ENCODE measurements around the gene CACNA1G. TPM values are rescaled to one million over a fixed set of nuclear protein-coding genes. Genes with fewer than 3 reads are reported as not detected.

The CACNA1G gene
- total RNA-seq, 1 donor from 2014 or later = 1.1 TPM

DNA sequence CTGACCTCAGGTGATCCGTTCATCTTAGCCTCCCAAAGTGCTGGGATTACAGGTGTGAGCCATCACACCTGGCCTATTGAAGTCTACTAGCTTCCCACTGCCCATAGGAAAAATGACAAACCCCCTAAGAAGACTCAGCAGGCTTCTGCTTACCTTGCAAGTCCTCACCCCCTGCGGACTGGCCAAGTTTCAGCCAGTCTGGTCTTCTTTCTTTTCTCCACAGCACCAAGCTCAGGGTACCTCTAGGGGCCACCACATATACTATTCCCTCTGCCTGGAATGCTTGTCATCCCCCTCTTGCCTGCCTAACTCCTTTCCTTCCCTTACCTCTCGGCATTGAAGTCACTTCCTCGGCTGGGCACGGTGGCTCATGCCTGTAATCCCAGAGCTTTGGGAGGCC is 105.3 kb downstream of the CACNA1G start:
- no peak for DNase-seq (ENCODE audit: low read depth, low spot score)
- no peak overlapping the region for H3K27ac Mint-ChIP-seq (ENCODE audit: unreplicated experiment)

DNA sequence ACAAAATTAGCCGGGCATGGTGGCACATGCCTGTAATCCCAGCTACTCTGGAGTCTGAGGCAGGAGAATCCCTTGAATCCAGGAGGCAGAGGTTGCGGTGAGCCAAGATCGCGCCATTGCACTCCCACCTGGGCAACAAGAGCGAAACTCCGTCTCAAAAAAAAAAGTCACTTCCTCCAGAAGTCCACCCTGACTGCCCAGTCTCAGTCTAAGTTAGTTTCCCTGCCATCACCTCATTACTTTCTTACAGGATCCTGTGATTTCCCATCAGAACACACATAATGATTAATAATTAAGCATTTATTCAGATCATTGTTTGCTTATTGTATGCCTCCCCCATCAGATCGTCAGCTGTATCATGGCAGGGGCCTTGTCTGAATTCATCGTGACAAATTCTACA is 105.8 kb downstream of the CACNA1G start:
- H3K36me3 Mint-ChIP-seq (ENCODE audit: low read depth) = no peaks in the 10 kb centered on the region
- TF ChIP-seq, protein P1, sequence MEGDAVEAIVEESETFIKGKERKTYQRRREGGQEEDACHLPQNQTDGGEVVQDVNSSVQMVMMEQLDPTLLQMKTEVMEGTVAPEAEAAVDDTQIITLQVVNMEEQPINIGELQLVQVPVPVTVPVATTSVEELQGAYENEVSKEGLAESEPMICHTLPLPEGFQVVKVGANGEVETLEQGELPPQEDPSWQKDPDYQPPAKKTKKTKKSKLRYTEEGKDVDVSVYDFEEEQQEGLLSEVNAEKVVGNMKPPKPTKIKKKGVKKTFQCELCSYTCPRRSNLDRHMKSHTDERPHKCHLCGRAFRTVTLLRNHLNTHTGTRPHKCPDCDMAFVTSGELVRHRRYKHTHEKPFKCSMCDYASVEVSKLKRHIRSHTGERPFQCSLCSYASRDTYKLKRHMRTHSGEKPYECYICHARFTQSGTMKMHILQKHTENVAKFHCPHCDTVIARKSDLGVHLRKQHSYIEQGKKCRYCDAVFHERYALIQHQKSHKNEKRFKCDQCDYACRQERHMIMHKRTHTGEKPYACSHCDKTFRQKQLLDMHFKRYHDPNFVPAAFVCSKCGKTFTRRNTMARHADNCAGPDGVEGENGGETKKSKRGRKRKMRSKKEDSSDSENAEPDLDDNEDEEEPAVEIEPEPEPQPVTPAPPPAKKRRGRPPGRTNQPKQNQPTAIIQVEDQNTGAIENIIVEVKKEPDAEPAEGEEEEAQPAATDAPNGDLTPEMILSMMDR (conservative IDR thresholded peaks at IDR 0.05) = no peak
- DNase-seq (ENCODE audit: low read depth, low spot score) = no peak
- no peaks in the 10 kb centered on the region for H3K27me3 Mint-ChIP-seq (ENCODE audit: low read depth)
- H3K4me3 Mint-ChIP-seq = no peak overlapping the region
- H3K4me1 Mint-ChIP-seq = peaks cover 12% of the 10 kb centered on the region
- H3K9me3 Mint-ChIP-seq = no peaks in the 10 kb centered on the region
- H3K27ac Mint-ChIP-seq (ENCODE audit: unreplicated experiment) = no peak overlapping the region

More for the DNA sequence above, 105.3 kb downstream of the CACNA1G start:
- H3K36me3 Mint-ChIP-seq (ENCODE audit: low read depth) = no peaks in the 10 kb centered on the region
- no peak overlapping the region for H3K4me3 Mint-ChIP-seq
- peaks cover 12% of the 10 kb centered on the region for H3K4me1 Mint-ChIP-seq
- no peaks in the 10 kb centered on the region for H3K27me3 Mint-ChIP-seq (ENCODE audit: low read depth)
- H3K9me3 Mint-ChIP-seq = no peaks in the 10 kb centered on the region
- TF ChIP-seq, protein P1 (conservative IDR thresholded peaks at IDR 0.05) = no peak

DNA sequence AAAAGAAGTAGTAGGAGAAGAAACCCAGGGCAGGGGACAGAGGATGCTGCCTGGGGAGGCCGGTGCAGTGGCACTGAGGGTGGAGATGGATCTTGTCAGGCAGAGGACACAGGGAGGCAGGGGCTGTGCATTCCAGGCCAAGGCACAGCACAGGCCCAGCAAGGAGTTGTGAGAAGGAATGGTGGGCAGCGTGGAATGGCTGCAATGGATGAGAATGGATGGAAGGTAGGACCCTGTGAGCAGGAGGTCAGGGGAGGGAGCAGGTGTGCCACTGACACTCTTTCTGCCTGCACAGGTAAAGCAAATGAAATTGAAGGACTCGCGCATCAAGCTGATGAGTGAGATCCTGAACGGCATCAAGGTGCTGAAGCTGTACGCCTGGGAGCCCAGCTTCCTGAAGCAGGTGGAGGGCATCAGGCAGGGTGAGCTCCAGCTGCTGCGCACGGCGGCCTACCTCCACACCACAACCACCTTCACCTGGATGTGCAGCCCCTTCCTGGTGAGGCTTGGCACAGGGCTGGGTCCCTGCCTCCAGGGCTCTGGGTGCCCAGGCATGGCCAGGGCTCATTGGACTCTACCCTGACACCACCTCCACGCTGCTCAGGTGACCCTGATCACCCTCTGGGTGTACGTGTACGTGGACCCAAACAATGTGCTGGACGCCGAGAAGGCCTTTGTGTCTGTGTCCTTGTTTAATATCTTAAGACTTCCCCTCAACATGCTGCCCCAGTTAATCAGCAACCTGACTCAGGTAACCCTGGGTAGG is 106.9 kb downstream of the CACNA1G start:
- no peak overlapping the region for H3K4me3 Mint-ChIP-seq
- H3K9me3 Mint-ChIP-seq = no peaks in the 10 kb centered on the region

DNA sequence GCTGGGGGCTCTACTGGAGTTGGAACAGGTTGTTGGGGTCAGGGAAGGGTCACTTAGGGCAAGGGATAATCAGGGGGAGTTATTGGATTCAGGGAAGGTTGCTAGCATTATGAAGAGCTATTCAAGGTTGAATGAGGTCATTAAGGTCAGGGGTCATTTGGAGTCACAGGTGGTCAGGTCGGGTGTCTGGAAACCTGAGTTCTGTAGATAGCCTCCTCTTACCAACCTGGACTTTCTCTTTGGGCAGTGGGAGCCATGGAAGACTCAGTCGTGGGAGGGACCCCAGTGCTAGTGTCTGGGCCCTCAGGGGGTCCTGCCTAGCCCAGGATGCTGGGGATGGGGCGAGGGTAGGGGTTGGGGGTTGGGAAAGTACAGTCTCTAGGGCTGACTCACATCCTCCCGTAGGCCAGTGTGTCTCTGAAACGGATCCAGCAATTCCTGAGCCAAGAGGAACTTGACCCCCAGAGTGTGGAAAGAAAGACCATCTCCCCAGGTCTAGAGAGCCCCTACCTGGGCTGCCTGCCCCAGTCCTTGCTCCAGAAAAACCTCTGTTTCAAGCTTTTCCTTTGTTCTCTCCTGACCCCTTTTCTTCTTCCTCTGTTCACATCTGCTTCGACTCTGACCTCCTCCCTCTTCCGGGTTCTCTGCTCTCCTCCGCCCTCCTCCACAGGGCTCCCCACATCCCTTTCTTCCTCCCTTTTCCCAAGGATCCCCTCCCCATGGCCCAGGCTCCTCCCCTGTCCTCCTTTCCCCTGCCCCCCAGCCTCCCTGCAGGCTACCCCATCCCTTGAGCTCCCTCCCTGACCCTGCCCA is 107.7 kb downstream of the CACNA1G start:
- no peaks in the 10 kb centered on the region for H3K27me3 Mint-ChIP-seq (ENCODE audit: low read depth)
- TF ChIP-seq, protein P1 (conservative IDR thresholded peaks at IDR 0.05) = no peak
- H3K27ac Mint-ChIP-seq (ENCODE audit: unreplicated experiment) = peak overlapping the region; percentile 35
- no peaks in the 10 kb centered on the region for H3K9me3 Mint-ChIP-seq
- H3K36me3 Mint-ChIP-seq (ENCODE audit: low read depth) = no peaks in the 10 kb centered on the region
- H3K4me1 Mint-ChIP-seq = no peaks in the 10 kb centered on the region
- no peak for DNase-seq (ENCODE audit: low read depth, low spot score)
- no peak overlapping the region for H3K4me3 Mint-ChIP-seq

More for the DNA sequence above, 106.9 kb downstream of the CACNA1G start:
- DNase-seq (ENCODE audit: low read depth, low spot score) = no peak
- TF ChIP-seq, protein P1 (conservative IDR thresholded peaks at IDR 0.05) = no peak
- Mint-ChIP-seq H3K27ac (ENCODE audit: unreplicated experiment) (no peak overlapping the region), H3K27me3 (ENCODE audit: low read depth) (no peaks in the 10 kb centered on the region), H3K36me3 (ENCODE audit: low read depth) (no peaks in the 10 kb centered on the region), H3K4me1 (peaks cover 3% of the 10 kb centered on the region)

DNA sequence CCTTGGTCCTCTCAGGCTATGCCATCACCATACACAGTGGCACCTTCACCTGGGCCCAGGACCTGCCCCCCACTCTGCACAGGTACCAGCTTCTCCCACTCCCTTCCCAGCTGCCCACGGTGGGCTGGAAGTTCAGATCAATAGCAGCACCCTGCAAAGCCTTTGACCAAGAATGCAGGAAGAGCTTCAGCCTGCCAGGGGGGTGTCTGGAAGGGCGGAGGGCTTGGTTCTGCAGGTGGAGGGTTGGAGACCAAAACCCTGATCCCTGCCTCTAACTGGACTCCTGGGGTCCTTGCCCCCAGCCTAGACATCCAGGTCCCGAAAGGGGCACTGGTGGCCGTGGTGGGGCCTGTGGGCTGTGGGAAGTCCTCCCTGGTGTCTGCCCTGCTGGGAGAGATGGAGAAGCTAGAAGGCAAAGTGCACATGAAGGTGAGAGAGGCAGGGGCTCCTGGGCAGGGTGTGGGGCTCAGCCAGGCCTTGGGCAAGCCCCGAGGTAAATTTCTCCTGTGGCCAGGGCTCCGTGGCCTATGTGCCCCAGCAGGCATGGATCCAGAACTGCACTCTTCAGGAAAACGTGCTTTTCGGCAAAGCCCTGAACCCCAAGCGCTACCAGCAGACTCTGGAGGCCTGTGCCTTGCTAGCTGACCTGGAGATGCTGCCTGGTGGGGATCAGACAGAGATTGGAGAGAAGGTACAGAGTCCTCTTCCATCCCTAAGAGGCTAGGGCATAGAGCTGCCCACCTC is 108.5 kb downstream of the CACNA1G start:
- H3K4me3 Mint-ChIP-seq = no peak overlapping the region
- H3K27me3 Mint-ChIP-seq (ENCODE audit: low read depth) = no peaks in the 10 kb centered on the region
- H3K4me1 Mint-ChIP-seq = no peaks in the 10 kb centered on the region
- no peak overlapping the region for H3K27ac Mint-ChIP-seq (ENCODE audit: unreplicated experiment)
- TF ChIP-seq, protein P1 (conservative IDR thresholded peaks at IDR 0.05) = no peak
- H3K36me3 Mint-ChIP-seq (ENCODE audit: low read depth) = no peaks in the 10 kb centered on the region
- DNase-seq (ENCODE audit: low read depth, low spot score) = no peak
- H3K9me3 Mint-ChIP-seq = no peaks in the 10 kb centered on the region
